ENCODE data around the gene UNC13A.

- TF ChIP-seq, protein P1, sequence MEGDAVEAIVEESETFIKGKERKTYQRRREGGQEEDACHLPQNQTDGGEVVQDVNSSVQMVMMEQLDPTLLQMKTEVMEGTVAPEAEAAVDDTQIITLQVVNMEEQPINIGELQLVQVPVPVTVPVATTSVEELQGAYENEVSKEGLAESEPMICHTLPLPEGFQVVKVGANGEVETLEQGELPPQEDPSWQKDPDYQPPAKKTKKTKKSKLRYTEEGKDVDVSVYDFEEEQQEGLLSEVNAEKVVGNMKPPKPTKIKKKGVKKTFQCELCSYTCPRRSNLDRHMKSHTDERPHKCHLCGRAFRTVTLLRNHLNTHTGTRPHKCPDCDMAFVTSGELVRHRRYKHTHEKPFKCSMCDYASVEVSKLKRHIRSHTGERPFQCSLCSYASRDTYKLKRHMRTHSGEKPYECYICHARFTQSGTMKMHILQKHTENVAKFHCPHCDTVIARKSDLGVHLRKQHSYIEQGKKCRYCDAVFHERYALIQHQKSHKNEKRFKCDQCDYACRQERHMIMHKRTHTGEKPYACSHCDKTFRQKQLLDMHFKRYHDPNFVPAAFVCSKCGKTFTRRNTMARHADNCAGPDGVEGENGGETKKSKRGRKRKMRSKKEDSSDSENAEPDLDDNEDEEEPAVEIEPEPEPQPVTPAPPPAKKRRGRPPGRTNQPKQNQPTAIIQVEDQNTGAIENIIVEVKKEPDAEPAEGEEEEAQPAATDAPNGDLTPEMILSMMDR (IDR thresholded peaks at IDR 0.05; ENCODE audit: insufficient read depth, low read length): no peak
- TF ChIP-seq, protein P2, sequence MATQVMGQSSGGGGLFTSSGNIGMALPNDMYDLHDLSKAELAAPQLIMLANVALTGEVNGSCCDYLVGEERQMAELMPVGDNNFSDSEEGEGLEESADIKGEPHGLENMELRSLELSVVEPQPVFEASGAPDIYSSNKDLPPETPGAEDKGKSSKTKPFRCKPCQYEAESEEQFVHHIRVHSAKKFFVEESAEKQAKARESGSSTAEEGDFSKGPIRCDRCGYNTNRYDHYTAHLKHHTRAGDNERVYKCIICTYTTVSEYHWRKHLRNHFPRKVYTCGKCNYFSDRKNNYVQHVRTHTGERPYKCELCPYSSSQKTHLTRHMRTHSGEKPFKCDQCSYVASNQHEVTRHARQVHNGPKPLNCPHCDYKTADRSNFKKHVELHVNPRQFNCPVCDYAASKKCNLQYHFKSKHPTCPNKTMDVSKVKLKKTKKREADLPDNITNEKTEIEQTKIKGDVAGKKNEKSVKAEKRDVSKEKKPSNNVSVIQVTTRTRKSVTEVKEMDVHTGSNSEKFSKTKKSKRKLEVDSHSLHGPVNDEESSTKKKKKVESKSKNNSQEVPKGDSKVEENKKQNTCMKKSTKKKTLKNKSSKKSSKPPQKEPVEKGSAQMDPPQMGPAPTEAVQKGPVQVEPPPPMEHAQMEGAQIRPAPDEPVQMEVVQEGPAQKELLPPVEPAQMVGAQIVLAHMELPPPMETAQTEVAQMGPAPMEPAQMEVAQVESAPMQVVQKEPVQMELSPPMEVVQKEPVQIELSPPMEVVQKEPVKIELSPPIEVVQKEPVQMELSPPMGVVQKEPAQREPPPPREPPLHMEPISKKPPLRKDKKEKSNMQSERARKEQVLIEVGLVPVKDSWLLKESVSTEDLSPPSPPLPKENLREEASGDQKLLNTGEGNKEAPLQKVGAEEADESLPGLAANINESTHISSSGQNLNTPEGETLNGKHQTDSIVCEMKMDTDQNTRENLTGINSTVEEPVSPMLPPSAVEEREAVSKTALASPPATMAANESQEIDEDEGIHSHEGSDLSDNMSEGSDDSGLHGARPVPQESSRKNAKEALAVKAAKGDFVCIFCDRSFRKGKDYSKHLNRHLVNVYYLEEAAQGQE (IDR thresholded peaks at IDR 0.05; ENCODE audit: insufficient replicate concordance, low read depth): no peak
- TF ChIP-seq POLR2AphosphoS5 (IDR thresholded peaks at IDR 0.05; ENCODE audit: low read depth): no peak
Observed at GRCh38 chr19:17626456-17627015, 61.6 kb downstream of the UNC13A start.

Data from HL-60 (cell line).